Measurements from ENCODE around the gene CD300E.

Gene CD300E

GRCh38 chr17:74618451-74618850 is 5.1 kb downstream of the CD300E start:
- peaks cover 3 to 6% of the 10 kb centered on the region in 2 donors for H3K27me3 ChIP-seq (ENCODE audit: control insufficient read depth in 2 of 2, insufficient read depth in 2 of 2, low read length in 2 of 2)
- H3K9ac ChIP-seq (ENCODE audit: low read depth in 1 of 2, low read length in 2 of 2): no peak overlapping the region

GRCh38 chr17:74616696-74617095 is 6.8 kb downstream of the CD300E start:
- H3K9ac ChIP-seq (ENCODE audit: low read depth in 1 of 2, low read length in 2 of 2): no peak overlapping the region
- H3K27me3 ChIP-seq (ENCODE audit: control insufficient read depth in 2 of 2, insufficient read depth in 2 of 2, low read length in 2 of 2): peaks cover 0 to 5% of the 10 kb centered on the region in 2 donors
- no peaks in the 10 kb centered on the region for H3K9me3 ChIP-seq (ENCODE audit: control insufficient read depth in 2 of 2, low read length in 2 of 2)
- H3K4me1 ChIP-seq (ENCODE audit: control insufficient read depth in 2 of 2, insufficient read depth in 2 of 2, low read length in 2 of 2): no peaks in the 10 kb centered on the region
- H3K36me3 ChIP-seq (ENCODE audit: control insufficient read depth in 2 of 2, insufficient read depth in 2 of 2, low read length in 2 of 2): no peaks in the 10 kb centered on the region
- H3K4me3 ChIP-seq (ENCODE audit: low read length in 2 of 2): no peak overlapping the region
- H3K27ac ChIP-seq (ENCODE audit: low read depth in 2 of 2, low read length in 2 of 2): no peak overlapping the region

More at GRCh38 chr17:74618451-74618850, 5.1 kb downstream of the CD300E start:
- H3K4me1 ChIP-seq (ENCODE audit: control insufficient read depth in 2 of 2, insufficient read depth in 2 of 2, low read length in 2 of 2): no peaks in the 10 kb centered on the region
- no peak overlapping the region for H3K4me3 ChIP-seq (ENCODE audit: low read length in 2 of 2)
- H3K36me3 ChIP-seq (ENCODE audit: control insufficient read depth in 2 of 2, insufficient read depth in 2 of 2, low read length in 2 of 2): no peaks in the 10 kb centered on the region
- no peak overlapping the region for H3K27ac ChIP-seq (ENCODE audit: low read depth in 2 of 2, low read length in 2 of 2)
- no peaks in the 10 kb centered on the region for H3K9me3 ChIP-seq (ENCODE audit: control insufficient read depth in 2 of 2, low read length in 2 of 2)

DNA sequence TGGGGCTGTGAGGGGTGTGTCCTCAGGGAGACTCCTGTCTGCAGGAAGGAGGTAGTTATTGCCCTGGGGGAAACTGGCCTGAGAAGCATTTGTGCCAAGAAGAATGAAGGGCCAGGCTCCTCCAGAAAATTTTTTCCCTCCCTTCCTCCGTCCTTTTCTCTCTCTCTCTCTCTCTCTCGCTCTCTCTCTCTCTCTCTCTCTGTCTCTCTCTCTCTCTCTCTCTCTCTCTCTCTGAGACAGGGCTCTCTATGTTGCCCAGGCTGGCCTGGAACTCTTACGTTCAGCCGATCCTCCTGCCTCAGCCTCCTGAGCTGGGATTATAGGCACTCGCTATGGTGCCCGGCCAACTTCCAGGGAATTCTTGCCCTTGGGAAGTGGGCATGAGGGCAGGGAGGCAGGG is 11.5 kb downstream of the CD300E start:
- Histone ChIP-seq H3K4me3 (ENCODE audit: low read length in 2 of 2) (no peak overlapping the region), H3K27ac (ENCODE audit: low read depth in 2 of 2, low read length in 2 of 2) (no peak overlapping the region), H3K4me1 (ENCODE audit: control insufficient read depth in 2 of 2, insufficient read depth in 2 of 2, low read length in 2 of 2) (no peaks in the 10 kb centered on the region), H3K27me3 (ENCODE audit: control insufficient read depth in 2 of 2, insufficient read depth in 2 of 2, low read length in 2 of 2) (peaks cover 6 to 15% of the 10 kb centered on the region in 2 donors), H3K9ac (ENCODE audit: low read depth in 1 of 2, low read length in 2 of 2) (no peak overlapping the region), H3K36me3 (ENCODE audit: control insufficient read depth in 2 of 2, insufficient read depth in 2 of 2, low read length in 2 of 2) (no peaks in the 10 kb centered on the region), H3K9me3 (ENCODE audit: control insufficient read depth in 2 of 2, low read length in 2 of 2) (no peaks in the 10 kb centered on the region)

GRCh38 chr17:74610108-74610507 is 13.4 kb downstream of the CD300E start:
- Histone ChIP-seq H3K4me1 (ENCODE audit: control insufficient read depth in 2 of 2, insufficient read depth in 2 of 2, low read length in 2 of 2) (no peaks in the 10 kb centered on the region), H3K9ac (ENCODE audit: low read depth in 1 of 2, low read length in 2 of 2) (no peak overlapping the region), H3K4me3 (ENCODE audit: low read length in 2 of 2) (no peak overlapping the region), H3K27me3 (ENCODE audit: control insufficient read depth in 2 of 2, insufficient read depth in 2 of 2, low read length in 2 of 2) (peaks cover 2 to 15% of the 10 kb centered on the region in 2 donors), H3K36me3 (ENCODE audit: control insufficient read depth in 2 of 2, insufficient read depth in 2 of 2, low read length in 2 of 2) (no peaks in the 10 kb centered on the region), H3K9me3 (ENCODE audit: control insufficient read depth in 2 of 2, low read length in 2 of 2) (no peaks in the 10 kb centered on the region), H3K27ac (ENCODE audit: low read depth in 2 of 2, low read length in 2 of 2) (no peak overlapping the region)

DNA sequence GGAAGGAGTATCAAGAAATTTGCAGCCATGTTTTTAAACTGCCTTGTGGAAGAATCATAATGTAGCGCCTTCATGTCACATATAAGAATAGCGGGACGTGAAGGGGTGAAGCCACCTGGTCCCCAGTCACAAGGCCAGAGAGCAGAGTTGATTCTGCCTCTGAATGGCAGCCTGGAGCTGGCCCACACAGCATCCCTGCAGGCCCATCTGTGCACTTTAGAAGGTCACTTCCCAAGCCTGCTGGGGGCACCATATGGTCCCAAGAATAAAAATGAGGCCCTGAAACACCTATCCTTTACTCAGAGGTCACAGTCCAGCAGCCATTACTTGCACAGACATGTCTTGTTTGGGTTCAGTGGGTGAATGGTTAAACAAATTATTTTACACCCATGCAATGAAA is 15.0 kb downstream of the CD300E start:
- Histone ChIP-seq H3K9me3 (ENCODE audit: control insufficient read depth in 2 of 2, low read length in 2 of 2) (no peaks in the 10 kb centered on the region), H3K4me3 (ENCODE audit: low read length in 2 of 2) (no peak overlapping the region), H3K36me3 (ENCODE audit: control insufficient read depth in 2 of 2, insufficient read depth in 2 of 2, low read length in 2 of 2) (no peaks in the 10 kb centered on the region), H3K27ac (ENCODE audit: low read depth in 2 of 2, low read length in 2 of 2) (no peak overlapping the region), H3K9ac (ENCODE audit: low read depth in 1 of 2, low read length in 2 of 2) (no peak overlapping the region), H3K4me1 (ENCODE audit: control insufficient read depth in 2 of 2, insufficient read depth in 2 of 2, low read length in 2 of 2) (no peaks in the 10 kb centered on the region), H3K27me3 (ENCODE audit: control insufficient read depth in 2 of 2, insufficient read depth in 2 of 2, low read length in 2 of 2) (peaks cover 2 to 15% of the 10 kb centered on the region in 2 donors)

DNA sequence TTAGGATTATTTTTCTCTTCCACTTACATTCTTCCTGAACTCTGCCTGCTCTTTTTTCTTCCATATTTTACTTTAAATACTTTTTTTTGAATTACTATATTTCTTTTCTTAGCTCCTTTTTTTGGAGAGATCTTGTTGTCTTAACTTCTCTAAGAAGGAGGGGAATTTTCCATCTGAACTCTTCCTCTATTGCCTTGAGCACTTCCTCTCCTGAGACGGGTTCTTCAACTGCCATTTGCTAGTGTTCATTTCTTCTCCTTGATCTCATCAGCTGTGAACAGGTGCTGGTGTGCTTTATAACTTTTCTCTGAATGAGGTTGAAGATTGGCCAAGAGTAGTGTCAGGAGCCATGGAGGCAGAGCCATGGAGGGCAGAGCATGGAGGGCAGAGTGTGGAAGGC is 16.3 kb downstream of the CD300E start:
- Histone ChIP-seq H3K27me3 (ENCODE audit: control insufficient read depth in 2 of 2, insufficient read depth in 2 of 2, low read length in 2 of 2) (peaks cover 2 to 15% of the 10 kb centered on the region in 2 donors), H3K4me1 (ENCODE audit: control insufficient read depth in 2 of 2, insufficient read depth in 2 of 2, low read length in 2 of 2) (no peaks in the 10 kb centered on the region)

GRCh38 chr17:74606050-74606449 is 17.5 kb downstream of the CD300E start:
- no peak overlapping the region for H3K9ac ChIP-seq (ENCODE audit: low read depth in 1 of 2, low read length in 2 of 2)
- H3K4me1 ChIP-seq (ENCODE audit: control insufficient read depth in 2 of 2, insufficient read depth in 2 of 2, low read length in 2 of 2): no peaks in the 10 kb centered on the region
- no peaks in the 10 kb centered on the region for H3K36me3 ChIP-seq (ENCODE audit: control insufficient read depth in 2 of 2, insufficient read depth in 2 of 2, low read length in 2 of 2)
- no peaks in the 10 kb centered on the region for H3K9me3 ChIP-seq (ENCODE audit: control insufficient read depth in 2 of 2, low read length in 2 of 2)
- H3K27ac ChIP-seq (ENCODE audit: low read depth in 2 of 2, low read length in 2 of 2): no peak overlapping the region
- H3K27me3 ChIP-seq (ENCODE audit: control insufficient read depth in 2 of 2, insufficient read depth in 2 of 2, low read length in 2 of 2): peaks cover 2 to 12% of the 10 kb centered on the region in 2 donors
- H3K4me3 ChIP-seq (ENCODE audit: low read length in 2 of 2): no peak overlapping the region

More for the DNA sequence above, 16.3 kb downstream of the CD300E start:
- Histone ChIP-seq H3K27ac (ENCODE audit: low read depth in 2 of 2, low read length in 2 of 2) (no peak overlapping the region), H3K36me3 (ENCODE audit: control insufficient read depth in 2 of 2, insufficient read depth in 2 of 2, low read length in 2 of 2) (no peaks in the 10 kb centered on the region), H3K4me3 (ENCODE audit: low read length in 2 of 2) (no peak overlapping the region), H3K9me3 (ENCODE audit: control insufficient read depth in 2 of 2, low read length in 2 of 2) (no peaks in the 10 kb centered on the region), H3K9ac (ENCODE audit: low read depth in 1 of 2, low read length in 2 of 2) (no peak overlapping the region)

DNA sequence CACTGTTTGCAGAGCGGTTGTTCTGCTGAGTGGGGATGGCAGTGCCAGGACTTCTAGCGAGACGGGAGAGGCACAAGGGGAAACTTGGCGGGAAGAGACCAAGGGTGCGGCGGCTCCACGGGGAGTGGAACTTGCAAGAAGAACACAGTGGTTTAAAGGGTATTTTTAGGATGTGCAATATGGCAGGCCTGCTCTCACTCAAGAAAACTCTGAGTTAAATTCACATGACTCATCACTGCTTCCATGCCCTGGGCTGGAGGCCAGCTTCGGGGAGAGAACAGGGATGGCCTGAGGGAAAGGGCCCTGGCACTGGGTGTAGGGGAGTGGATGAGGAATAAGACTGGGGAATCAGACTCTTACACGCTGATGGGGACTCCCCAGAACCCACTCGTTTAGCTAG is 18.2 kb downstream of the CD300E start:
- Histone ChIP-seq H3K9me3 (ENCODE audit: control insufficient read depth in 2 of 2, low read length in 2 of 2) (no peaks in the 10 kb centered on the region), H3K4me3 (ENCODE audit: low read length in 2 of 2) (no peak overlapping the region), H3K27me3 (ENCODE audit: control insufficient read depth in 2 of 2, insufficient read depth in 2 of 2, low read length in 2 of 2) (peaks cover 2 to 7% of the 10 kb centered on the region in 2 donors), H3K4me1 (ENCODE audit: control insufficient read depth in 2 of 2, insufficient read depth in 2 of 2, low read length in 2 of 2) (no peaks in the 10 kb centered on the region), H3K9ac (ENCODE audit: low read depth in 1 of 2, low read length in 2 of 2) (no peak overlapping the region), H3K27ac (ENCODE audit: low read depth in 2 of 2, low read length in 2 of 2) (no peak overlapping the region), H3K36me3 (ENCODE audit: control insufficient read depth in 2 of 2, insufficient read depth in 2 of 2, low read length in 2 of 2) (no peaks in the 10 kb centered on the region)

- no peaks in the 10 kb centered on the region for H3K9me3 ChIP-seq (ENCODE audit: control insufficient read depth in 2 of 2, low read length in 2 of 2)
- no peaks in the 10 kb centered on the region for H3K36me3 ChIP-seq (ENCODE audit: control insufficient read depth in 2 of 2, insufficient read depth in 2 of 2, low read length in 2 of 2)
- H3K27me3 ChIP-seq (ENCODE audit: control insufficient read depth in 2 of 2, insufficient read depth in 2 of 2, low read length in 2 of 2): peaks cover 2 to 6% of the 10 kb centered on the region in 2 donors
- H3K9ac ChIP-seq (ENCODE audit: low read depth in 1 of 2, low read length in 2 of 2): no peak overlapping the region
- H3K27ac ChIP-seq (ENCODE audit: low read depth in 2 of 2, low read length in 2 of 2): no peak overlapping the region
- H3K4me1 ChIP-seq (ENCODE audit: control insufficient read depth in 2 of 2, insufficient read depth in 2 of 2, low read length in 2 of 2): peaks cover 0 to 2% of the 10 kb centered on the region in 2 donors
- no peak overlapping the region for H3K4me3 ChIP-seq (ENCODE audit: low read length in 2 of 2)
Observed at GRCh38 chr17:74604761-74605160, 18.8 kb downstream of the CD300E start.

GRCh38 chr17:74604200-74604599 is 19.3 kb downstream of the CD300E start:
- no peaks in the 10 kb centered on the region for H3K36me3 ChIP-seq (ENCODE audit: control insufficient read depth in 2 of 2, insufficient read depth in 2 of 2, low read length in 2 of 2)
- H3K4me1 ChIP-seq (ENCODE audit: control insufficient read depth in 2 of 2, insufficient read depth in 2 of 2, low read length in 2 of 2): peaks cover 0 to 2% of the 10 kb centered on the region in 2 donors
- no peak overlapping the region for H3K4me3 ChIP-seq (ENCODE audit: low read length in 2 of 2)
- H3K9ac ChIP-seq (ENCODE audit: low read depth in 1 of 2, low read length in 2 of 2): no peak overlapping the region
- no peak overlapping the region for H3K27ac ChIP-seq (ENCODE audit: low read depth in 2 of 2, low read length in 2 of 2)
- H3K27me3 ChIP-seq (ENCODE audit: control insufficient read depth in 2 of 2, insufficient read depth in 2 of 2, low read length in 2 of 2): peaks cover 2 to 6% of the 10 kb centered on the region in 2 donors
- no peaks in the 10 kb centered on the region for H3K9me3 ChIP-seq (ENCODE audit: control insufficient read depth in 2 of 2, low read length in 2 of 2)

DNA sequence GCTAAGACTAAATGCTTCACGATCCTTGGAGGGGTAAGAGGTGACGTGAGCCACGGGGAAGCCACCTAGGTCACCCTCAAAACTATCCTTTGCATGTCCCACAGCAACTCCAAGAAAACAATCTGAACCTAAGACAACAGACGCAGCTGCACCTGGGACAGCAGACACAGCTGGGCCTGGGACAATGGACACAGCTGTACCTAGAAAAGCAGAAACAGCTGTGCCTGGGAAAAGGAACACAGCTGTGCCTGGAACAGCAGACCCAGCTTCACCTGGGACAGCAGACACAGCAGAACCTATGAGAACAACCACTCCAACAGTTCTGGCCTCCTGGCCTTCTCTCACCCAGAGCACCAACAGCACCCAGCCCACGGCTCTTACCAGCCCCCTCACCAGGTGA is 19.8 kb downstream of the CD300E start:
- no peak overlapping the region for H3K27ac ChIP-seq (ENCODE audit: low read depth in 2 of 2, low read length in 2 of 2)
- H3K9me3 ChIP-seq (ENCODE audit: control insufficient read depth in 2 of 2, low read length in 2 of 2): no peaks in the 10 kb centered on the region
- no peak overlapping the region for H3K9ac ChIP-seq (ENCODE audit: low read depth in 1 of 2, low read length in 2 of 2)
- H3K4me3 ChIP-seq (ENCODE audit: low read length in 2 of 2): no peak overlapping the region
- H3K36me3 ChIP-seq (ENCODE audit: control insufficient read depth in 2 of 2, insufficient read depth in 2 of 2, low read length in 2 of 2): no peaks in the 10 kb centered on the region
- peaks cover 0 to 2% of the 10 kb centered on the region in 2 donors for H3K4me1 ChIP-seq (ENCODE audit: control insufficient read depth in 2 of 2, insufficient read depth in 2 of 2, low read length in 2 of 2)
- peaks cover 2 to 6% of the 10 kb centered on the region in 2 donors for H3K27me3 ChIP-seq (ENCODE audit: control insufficient read depth in 2 of 2, insufficient read depth in 2 of 2, low read length in 2 of 2)
